ENCODE results near the gene ZCCHC10. TPM values are rescaled to one million over a fixed set of nuclear protein-coding genes. Genes with fewer than 3 reads are reported as not detected.
A peak's percentile ranks its signal among the peaks of the same experiment; 100 is the strongest.
"Not testable (repeated sequence)": the region's sequence is repeated elsewhere in the genome, so short reads cannot be mapped to it uniquely, and the experiment has no call there.

ZCCHC10 gene
- total RNA-seq, 1 donor from 2014 or later, result 17.0 TPM

GRCh38 chr5:133049726-133050048 lies 23.3 kb upstream of the ZCCHC10 start:
- no peak for DNase-seq
- H3K4me3 ChIP-seq, result no peak overlapping the region
- no peaks in the 10 kb centered on the region for H3K36me3 ChIP-seq
- no peak overlapping the region for H3K27ac ChIP-seq
- H3K27me3 ChIP-seq, result no peaks in the 10 kb centered on the region
- ATAC-seq, result no peak
- no peak for TF ChIP-seq CTCF (IDR thresholded peaks at IDR 0.05)
- intact Hi-C loops (cut with DNase I), result no loop called here
- no peaks in the 10 kb centered on the region for H3K9me3 ChIP-seq
- peaks cover 38% of the 10 kb centered on the region for H3K4me1 ChIP-seq

- intact Hi-C loops (cut with DNase I), result no loop called here
- Histone ChIP-seq H3K27ac (peak overlapping the region; percentile 25), H3K9me3 (no peaks in the 10 kb centered on the region), H3K4me1 (peaks cover 33% of the 10 kb centered on the region), H3K27me3 (no peaks in the 10 kb centered on the region), H3K4me3 (no peak overlapping the region), H3K36me3 (no peaks in the 10 kb centered on the region)
- no peak for TF ChIP-seq CTCF (IDR thresholded peaks at IDR 0.05)
- no peak for ATAC-seq
- DNase-seq, result no peak
These were observed 22.8 kb upstream of the ZCCHC10 start for GRCh38 chr5:133048993-133049725.

- intact Hi-C loops (cut with DNase I), result no loop called here
- Histone ChIP-seq H3K36me3 (no peaks in the 10 kb centered on the region), H3K27ac (no peak overlapping the region), H3K9me3 (no peaks in the 10 kb centered on the region), H3K27me3 (no peaks in the 10 kb centered on the region), H3K4me1 (peaks cover 23% of the 10 kb centered on the region), H3K4me3 (no peak overlapping the region)
- no peak for DNase-seq
- no peak for ATAC-seq
- no peak for TF ChIP-seq CTCF (IDR thresholded peaks at IDR 0.05)
These were observed 21.1 kb upstream of the ZCCHC10 start for GRCh38 chr5:133047404-133047803.

GRCh38 chr5:133046560-133046959 lies 20.2 kb upstream of the ZCCHC10 start:
- H3K4me3 ChIP-seq; H3K9me3 ChIP-seq; H3K27me3 ChIP-seq; H3K36me3 ChIP-seq; H3K27ac ChIP-seq; intact Hi-C loops (cut with DNase I); ATAC-seq; DNase-seq: not testable (repeated sequence)
- H3K4me1 ChIP-seq, result peaks cover 23% of the 10 kb centered on the region

GRCh38 chr5:133041910-133042309 lies 15.6 kb upstream of the ZCCHC10 start:
- no peaks in the 10 kb centered on the region for H3K9me3 ChIP-seq
- H3K27ac ChIP-seq, result no peak overlapping the region
- no peaks in the 10 kb centered on the region for H3K4me1 ChIP-seq
- no peak for DNase-seq
- no peak for ATAC-seq
- no peak for TF ChIP-seq CTCF (IDR thresholded peaks at IDR 0.05)
- no peak overlapping the region for H3K4me3 ChIP-seq
- H3K36me3 ChIP-seq, result no peaks in the 10 kb centered on the region
- intact Hi-C loops (cut with DNase I), result no loop called here
- H3K27me3 ChIP-seq, result no peaks in the 10 kb centered on the region

- intact Hi-C loops (cut with DNase I), result no loop called here
- no peak overlapping the region for H3K4me3 ChIP-seq
- no peak for TF ChIP-seq CTCF (IDR thresholded peaks at IDR 0.05)
These were observed 14.9 kb upstream of the ZCCHC10 start for GRCh38 chr5:133041157-133041784.

GRCh38 chr5:133036677-133037076 lies 10.3 kb upstream of the ZCCHC10 start:
- DNase-seq; H3K4me1 ChIP-seq; H3K36me3 ChIP-seq; H3K27ac ChIP-seq; H3K27me3 ChIP-seq; intact Hi-C loops (cut with DNase I); H3K9me3 ChIP-seq; ATAC-seq; H3K4me3 ChIP-seq: not testable (repeated sequence)

More at GRCh38 chr5:133041157-133041784, 14.9 kb upstream of the ZCCHC10 start:
- ATAC-seq (no peak), DNase-seq (no peak)
- Histone ChIP-seq H3K4me1 (no peaks in the 10 kb centered on the region), H3K36me3 (no peaks in the 10 kb centered on the region), H3K27me3 (no peaks in the 10 kb centered on the region), H3K27ac (no peak overlapping the region), H3K9me3 (no peaks in the 10 kb centered on the region)

All from upper lobe of right lung (tissue), 1 donor.